HG03558 (cell line): ENCODE measurements around the gene PRRG3.

Experiments used
- ATAC-seq: cut with Tn5 transposase; IDR thresholded peaks from one replicate; pipeline ENCODE4 v1.9.1; 2021; ENCODE audit warnings: moderate number of reproducible peaks; ENCODE audit not compliant: unreplicated experiment; ENCODE audit errors: extremely low read depth

Gene PRRG3

DNA sequence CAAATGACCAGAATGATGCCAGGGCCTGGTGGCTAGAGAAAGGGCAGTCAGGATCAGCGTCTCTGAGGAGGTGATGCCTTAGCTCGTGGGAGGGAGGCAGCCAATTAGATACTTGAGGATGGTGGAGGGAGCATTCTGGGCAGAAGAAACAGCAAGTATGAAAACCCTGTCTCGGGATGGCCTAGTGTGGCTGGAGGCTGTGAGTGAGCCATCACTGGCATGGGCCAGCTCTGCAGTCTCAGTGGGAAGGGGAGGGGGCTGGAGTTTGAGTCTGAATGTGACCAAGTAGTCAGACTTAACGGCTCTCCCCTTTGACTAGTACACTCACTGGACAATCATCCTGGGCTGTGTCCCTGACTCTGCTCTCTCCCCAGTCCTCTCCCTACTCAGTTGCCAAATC, 46.3 kb downstream of the PRRG3 start:
- no peak for ATAC-seq

DNA sequence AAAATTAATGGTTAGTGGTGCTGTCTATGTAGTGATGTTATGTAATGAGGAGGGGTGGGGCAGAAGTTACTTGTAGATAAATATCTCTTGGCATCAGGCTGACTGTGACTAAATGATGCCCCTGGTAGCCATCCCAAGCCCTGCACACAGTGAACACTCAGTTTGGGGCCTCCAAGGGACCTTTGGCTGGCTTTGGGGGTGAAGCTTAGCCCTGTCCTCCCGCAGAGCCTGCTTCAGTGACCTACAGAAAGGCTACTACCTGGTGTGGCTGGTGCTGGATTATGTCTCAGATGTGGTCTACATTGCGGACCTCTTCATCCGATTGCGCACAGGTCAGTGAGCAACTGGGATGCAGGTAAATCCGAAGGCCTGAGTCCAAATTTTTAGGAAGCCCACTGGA, 47.1 kb downstream of the PRRG3 start:
- ATAC-seq = no peak

DNA sequence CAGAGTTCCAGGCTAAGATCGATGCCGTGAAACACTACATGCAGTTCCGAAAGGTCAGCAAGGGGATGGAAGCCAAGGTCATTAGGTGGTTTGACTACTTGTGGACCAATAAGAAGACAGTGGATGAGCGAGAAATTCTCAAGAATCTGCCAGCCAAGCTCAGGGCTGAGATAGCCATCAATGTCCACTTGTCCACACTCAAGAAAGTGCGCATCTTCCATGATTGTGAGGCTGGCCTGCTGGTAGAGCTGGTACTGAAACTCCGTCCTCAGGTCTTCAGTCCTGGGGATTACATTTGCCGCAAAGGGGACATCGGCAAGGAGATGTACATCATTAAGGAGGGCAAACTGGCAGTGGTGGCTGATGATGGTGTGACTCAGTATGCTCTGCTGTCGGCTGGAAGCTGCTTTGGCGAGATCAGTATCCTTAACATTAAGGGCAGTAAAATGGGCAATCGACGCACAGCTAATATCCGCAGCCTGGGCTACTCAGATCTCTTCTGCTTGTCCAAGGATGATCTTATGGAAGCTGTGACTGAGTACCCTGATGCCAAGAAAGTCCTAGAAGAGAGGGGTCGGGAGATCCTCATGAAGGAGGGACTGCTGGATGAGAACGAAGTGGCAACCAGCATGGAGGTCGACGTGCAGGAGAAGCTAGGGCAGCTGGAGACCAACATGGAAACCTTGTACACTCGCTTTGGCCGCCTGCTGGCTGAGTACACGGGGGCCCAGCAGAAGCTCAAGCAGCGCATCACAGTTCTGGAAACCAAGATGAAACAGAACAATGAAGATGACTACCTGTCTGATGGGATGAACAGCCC, 48.6 kb downstream of the PRRG3 start:
- ATAC-seq = no peak

DNA sequence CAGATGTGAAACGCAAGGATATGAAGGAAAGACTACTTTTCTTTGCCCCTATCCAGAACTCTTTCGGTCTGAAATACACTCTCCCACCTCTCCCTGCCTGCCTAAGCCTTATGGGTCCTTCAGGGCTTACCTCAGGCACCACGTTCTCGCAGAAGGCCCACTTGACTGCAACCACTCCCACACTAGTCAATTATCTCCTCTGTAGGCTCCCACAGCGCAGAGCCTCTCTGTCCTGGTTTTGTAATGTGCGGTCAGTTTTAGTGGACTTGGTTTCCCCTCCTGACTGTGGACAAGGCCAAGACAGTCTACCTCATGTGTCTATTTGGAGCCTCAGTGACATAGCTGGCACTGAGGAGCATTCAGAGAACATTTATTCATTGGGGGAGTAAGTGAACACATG, 50.4 kb downstream of the PRRG3 start:
- ATAC-seq = no peak

DNA sequence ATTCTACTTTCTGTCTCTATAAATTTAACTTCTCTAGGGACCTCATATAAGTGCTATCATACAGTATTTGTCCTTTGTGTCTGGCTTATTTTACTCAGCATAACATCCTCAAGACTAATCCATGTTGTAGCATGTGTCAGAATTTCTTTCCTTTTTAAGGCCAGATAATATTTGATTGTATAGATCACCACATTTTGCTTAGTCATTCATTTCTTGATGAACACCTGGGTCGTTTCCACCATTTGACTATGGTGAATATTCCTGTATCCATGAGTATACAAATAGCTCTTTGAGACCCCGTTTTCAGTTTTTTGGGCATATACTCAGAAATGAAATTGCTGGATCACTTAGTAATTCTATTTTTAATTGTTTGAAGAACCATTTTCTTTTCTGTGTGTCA, 51.2 kb downstream of the PRRG3 start:
- ATAC-seq = no peak

DNA sequence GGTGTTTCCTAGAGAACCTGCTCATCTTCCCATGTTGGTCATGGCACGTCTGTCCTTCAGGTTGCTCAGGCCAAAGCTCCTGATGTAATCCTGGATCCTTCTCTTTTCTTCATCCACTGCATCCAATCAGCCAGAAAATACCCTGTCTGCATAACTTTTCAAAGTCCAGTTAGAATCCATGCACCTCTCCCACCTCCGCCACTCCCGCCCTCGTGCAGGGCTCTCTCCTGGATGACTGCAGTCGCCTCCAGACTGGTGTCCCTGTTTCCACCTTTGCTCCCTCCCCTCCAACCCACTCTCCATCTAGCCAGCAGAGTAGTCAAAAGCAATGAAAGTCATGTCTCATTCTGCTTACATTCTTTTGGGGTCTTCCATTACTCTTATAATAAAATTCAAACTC, 55.3 kb downstream of the PRRG3 start:
- ATAC-seq = no peak

DNA sequence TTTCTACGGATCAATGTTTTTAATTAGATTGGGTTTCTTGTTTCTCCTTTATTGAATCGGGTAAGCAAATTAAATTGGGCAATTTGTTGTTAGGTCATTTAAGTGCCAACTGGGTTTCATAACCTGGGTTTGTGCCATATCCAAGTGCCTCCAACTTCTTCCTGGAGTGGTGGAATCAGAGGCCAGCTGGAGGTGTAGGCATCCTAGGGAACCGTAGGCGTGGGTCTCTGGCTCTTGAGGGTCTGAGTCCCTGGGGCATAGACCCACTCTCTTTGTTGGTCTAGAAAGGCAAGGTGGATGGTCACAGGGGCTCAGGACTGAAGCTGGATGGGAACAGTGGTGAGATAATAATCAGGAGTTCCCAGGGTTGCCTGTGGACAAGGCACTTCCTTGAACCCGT, 57.6 kb downstream of the PRRG3 start:
- no peak for ATAC-seq

DNA sequence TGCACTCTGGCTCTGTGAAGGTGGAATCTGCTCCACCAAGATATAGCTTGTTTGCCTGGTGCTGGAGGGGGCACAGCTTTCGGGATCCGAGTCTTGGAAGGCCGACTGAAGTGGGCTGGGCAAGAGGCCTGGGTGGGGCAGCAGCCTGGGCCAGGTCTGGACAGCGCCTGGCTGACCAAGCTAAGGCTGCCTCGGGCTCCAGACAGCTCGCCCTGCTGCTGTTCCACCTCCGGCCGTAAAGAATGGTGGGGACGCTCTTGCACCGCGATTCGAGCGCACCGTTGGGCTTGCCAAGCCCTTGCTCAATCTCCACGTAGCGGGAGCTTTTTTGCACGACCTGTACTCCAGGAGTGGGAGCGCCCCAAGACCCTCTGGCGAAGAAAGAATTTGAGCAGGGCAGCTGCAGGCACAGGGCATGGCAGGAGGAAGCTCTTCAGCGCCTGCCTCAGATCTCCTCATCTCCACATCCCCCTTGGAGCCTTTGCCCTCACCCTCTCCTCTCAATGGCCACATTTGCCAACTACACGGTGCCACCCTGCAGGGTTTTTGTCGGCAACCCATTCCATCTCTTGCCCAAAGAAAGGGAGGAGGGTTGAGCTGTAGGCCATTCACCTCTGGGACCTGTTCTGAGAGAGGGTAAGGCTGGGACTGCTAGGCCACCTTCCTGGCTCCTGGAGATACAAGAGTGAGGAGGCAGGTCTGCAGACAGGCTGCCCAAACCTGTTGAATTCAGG, 58.2 kb downstream of the PRRG3 start:
- ATAC-seq = no peak

DNA sequence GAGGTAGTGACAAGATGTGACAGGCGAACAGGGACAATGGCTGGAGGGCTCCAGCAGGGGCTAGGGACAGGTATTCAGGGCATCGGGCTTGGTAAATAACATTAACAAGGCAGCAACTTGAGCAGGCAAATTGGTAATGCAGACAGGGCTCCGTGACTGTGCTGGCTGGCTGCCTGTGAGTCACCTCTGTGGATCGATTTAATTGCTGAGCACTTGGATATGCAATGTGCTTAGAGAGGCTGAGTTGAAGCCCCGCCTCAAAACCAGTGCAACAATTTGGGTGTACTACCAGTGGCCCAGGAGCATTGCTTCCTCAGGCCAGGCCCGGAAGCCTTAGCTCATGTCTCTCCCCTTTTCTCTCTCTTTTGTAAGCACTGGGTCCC, 58.8 kb downstream of the PRRG3 start:
- no peak for ATAC-seq

DNA sequence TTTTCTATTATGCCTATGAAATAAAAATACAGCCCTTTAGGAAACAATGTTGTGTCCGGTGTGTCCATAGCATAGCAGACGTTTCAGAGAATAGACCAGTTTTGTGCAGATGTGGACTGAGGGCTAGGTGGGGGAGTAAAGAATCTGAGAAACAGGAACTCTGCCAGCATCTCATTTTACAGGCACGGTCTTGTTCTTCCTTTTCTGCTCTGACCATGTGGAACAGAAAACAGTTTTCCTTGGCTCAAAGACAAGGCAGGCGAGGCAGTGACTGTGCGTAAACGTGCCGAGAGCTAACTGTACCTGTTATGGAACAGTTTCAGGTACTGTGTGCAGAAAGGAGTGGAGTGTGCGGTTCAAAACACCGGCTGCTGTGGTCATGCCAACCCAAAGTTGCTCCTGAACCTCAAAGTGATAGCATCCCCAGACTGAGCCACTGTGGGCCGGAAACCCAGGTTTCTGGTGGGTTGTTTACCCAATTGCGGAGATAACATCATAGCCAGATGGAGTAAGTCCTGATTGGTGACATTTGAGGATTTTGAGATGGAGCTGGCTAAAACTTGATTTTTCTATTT, 59.5 kb downstream of the PRRG3 start:
- ATAC-seq = no peak
